ENCODE data around the gene HYLS1. TPM values are rescaled to one million over a fixed set of nuclear protein-coding genes. Genes with fewer than 3 reads are reported as not detected.
"Not testable (repeated sequence)": the region's sequence is repeated elsewhere in the genome, so short reads cannot be mapped to it uniquely, and the experiment has no call there.

The HYLS1 gene
- 7.7 and 7.9 TPM in 2 replicates for total RNA-seq
- long read RNA-seq, transcript HYLS1-202 (3 exons, 2,061 nt): major isoform, 29 of 46 reads
- long read RNA-seq, partial matches to known transcripts: 0 of 46 reads
- long read RNA-seq, other reads (novel, unspliced or antisense): 17 of 46 reads

GRCh38 chr11:125887373-125888324, at the start of gene HYLS1:
HYLS1 (plus strand) TSS chr11:125887668; CDS start chr11:125899369, 11,701 bp downstream.
- peak; percentile 81 for DNase-seq (ENCODE audit: low spot score, unreplicated experiment)
- Mint-ChIP-seq H3K36me3 (ENCODE audit: insufficient read depth) (no peaks in the 10 kb centered on the region), H3K4me3 (ENCODE audit: low read depth) (peak within 1 kb of the TSS; percentile 83), H3K27ac (peak within 1 kb of the TSS; percentile 91), H3K4me1 (ENCODE audit: low read depth) (peaks cover 6% of the 10 kb centered on the region), H3K9me3 (ENCODE audit: low read depth) (no peaks in the 10 kb centered on the region), H3K27me3 (no peaks in the 10 kb centered on the region)
- peak; percentile 31 for TF ChIP-seq CTCF (IDR thresholded peaks at IDR 0.05; ENCODE audit: unreplicated experiment)

GRCh38 chr11:125842321-125842948, 45.0 kb upstream of the HYLS1 start:
- DNase-seq (ENCODE audit: low spot score, unreplicated experiment): no peak
- peaks cover 18% of the 10 kb centered on the region for H3K9me3 Mint-ChIP-seq (ENCODE audit: low read depth)

GRCh38 chr11:125846188-125846587, 41.3 kb upstream of the HYLS1 start:
- Mint-ChIP-seq H3K4me1 (ENCODE audit: low read depth) (no peaks in the 10 kb centered on the region), H3K27me3 (no peaks in the 10 kb centered on the region), H3K36me3 (ENCODE audit: insufficient read depth) (peaks cover 9% of the 10 kb centered on the region), H3K27ac (no peak overlapping the region), H3K9me3 (ENCODE audit: low read depth) (peaks cover 22% of the 10 kb centered on the region), H3K4me3 (ENCODE audit: low read depth) (no peak overlapping the region)
- no peak for DNase-seq (ENCODE audit: low spot score, unreplicated experiment)
- no peak for TF ChIP-seq CTCF (IDR thresholded peaks at IDR 0.05; ENCODE audit: unreplicated experiment)

More at GRCh38 chr11:125842321-125842948, 45.0 kb upstream of the HYLS1 start:
- no peaks in the 10 kb centered on the region for H3K27me3 Mint-ChIP-seq
- TF ChIP-seq CTCF (IDR thresholded peaks at IDR 0.05; ENCODE audit: unreplicated experiment): no peak
- no peak overlapping the region for H3K27ac Mint-ChIP-seq
- peaks cover 9% of the 10 kb centered on the region for H3K36me3 Mint-ChIP-seq (ENCODE audit: insufficient read depth)
- H3K4me1 Mint-ChIP-seq (ENCODE audit: low read depth): peaks cover 7% of the 10 kb centered on the region
- no peak overlapping the region for H3K4me3 Mint-ChIP-seq (ENCODE audit: low read depth)

- not testable (repeated sequence) for H3K4me1 Mint-ChIP-seq (ENCODE audit: low read depth); H3K4me3 Mint-ChIP-seq (ENCODE audit: low read depth); H3K36me3 Mint-ChIP-seq (ENCODE audit: insufficient read depth); DNase-seq (ENCODE audit: low spot score, unreplicated experiment); H3K27me3 Mint-ChIP-seq; H3K27ac Mint-ChIP-seq
- H3K9me3 Mint-ChIP-seq (ENCODE audit: low read depth): peaks cover 34% of the 10 kb centered on the region
Observed at GRCh38 chr11:125857670-125858069, 29.8 kb upstream of the HYLS1 start.

- H3K9me3 Mint-ChIP-seq (ENCODE audit: low read depth): peaks cover 18% of the 10 kb centered on the region
- H3K27ac Mint-ChIP-seq; DNase-seq (ENCODE audit: low spot score, unreplicated experiment); H3K4me3 Mint-ChIP-seq (ENCODE audit: low read depth); H3K36me3 Mint-ChIP-seq (ENCODE audit: insufficient read depth); H3K4me1 Mint-ChIP-seq (ENCODE audit: low read depth); H3K27me3 Mint-ChIP-seq: not testable (repeated sequence)
Observed at GRCh38 chr11:125862786-125863185, 24.7 kb upstream of the HYLS1 start.

GRCh38 chr11:125865354-125865753, 22.1 kb upstream of the HYLS1 start:
- not testable (repeated sequence) for DNase-seq (ENCODE audit: low spot score, unreplicated experiment); H3K27ac Mint-ChIP-seq; H3K4me1 Mint-ChIP-seq (ENCODE audit: low read depth); H3K9me3 Mint-ChIP-seq (ENCODE audit: low read depth); H3K36me3 Mint-ChIP-seq (ENCODE audit: insufficient read depth); H3K4me3 Mint-ChIP-seq (ENCODE audit: low read depth); H3K27me3 Mint-ChIP-seq
